Muscle of back (tissue), 13 donors: ENCODE results near the gene LRRTM4. TPM values are rescaled to one million over a fixed set of nuclear protein-coding genes. Genes with fewer than 3 reads are reported as not detected.

Source experiments
- DNase-seq, 3 donors: peaks; one replicate each; pipeline versions ENCODE4 v3.0.0 to v3.0.0-alpha.2; 2013
- long read RNA-seq, 9 donors: transcript quantifications; one replicate each; lab custom pipeline, GENCODE V29; 2026
- polyA plus RNA-seq, 10 donors: library from polyadenylated mRNA; unstranded; fragments of 120-200 nt; gene quantifications; one replicate each; pipeline ENCODE4 v1.2.1, GENCODE V29; 2013; ENCODE audit not compliant: insufficient read length in 10 of 10

The LRRTM4 gene
- polyA plus RNA-seq, result 1 to 10 TPM in 3 of 10 donors, under 1 TPM in 7; 0.20 to 1.8 (median 0.49) TPM
- long read RNA-seq, donor 1, result 0 reads
- long read RNA-seq, donor 2, result 0 reads
- long read RNA-seq, donor 3, result 0 reads
- long read RNA-seq, donor 4, result 0 reads
- long read RNA-seq, donor 5, result 0 reads
- long read RNA-seq, donor 6, result 0 reads
- long read RNA-seq, donor 7, result 0 reads
- long read RNA-seq, donor 8, result 0 reads
- long read RNA-seq, donor 9, result 0 reads

DNA sequence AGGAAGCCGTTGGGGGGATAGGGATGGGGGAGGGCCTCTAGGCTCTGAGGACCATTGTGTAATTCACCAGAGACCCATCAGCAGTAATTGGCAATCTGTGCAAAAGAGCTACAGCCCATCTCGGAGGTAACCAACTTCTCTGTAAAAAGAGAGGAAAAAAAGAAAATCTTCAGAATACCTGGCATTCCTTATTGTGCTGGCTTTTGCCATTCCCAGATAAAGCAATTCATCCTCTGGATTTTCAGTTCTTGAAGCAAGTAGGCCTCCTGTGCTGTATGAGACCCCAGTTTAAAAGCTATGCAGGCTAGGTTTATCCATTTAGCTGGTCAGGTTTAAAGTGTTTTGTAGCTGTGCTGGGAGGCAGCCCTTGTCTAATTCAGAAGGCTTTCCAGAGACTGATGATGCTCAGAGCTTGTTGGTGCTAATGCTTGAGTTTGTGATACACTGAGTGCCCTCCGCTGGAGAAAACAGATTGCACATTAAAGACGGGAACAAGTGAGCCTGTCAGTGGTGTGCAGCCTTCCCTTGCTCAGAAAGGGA lies at the start of gene LRRTM4:
LRRTM4 (minus strand) TSS at position 446 of the 540 bp plus-strand sequence.
- peak in 2 of 3 donors; percentile 5 to 67 for DNase-seq

DNA sequence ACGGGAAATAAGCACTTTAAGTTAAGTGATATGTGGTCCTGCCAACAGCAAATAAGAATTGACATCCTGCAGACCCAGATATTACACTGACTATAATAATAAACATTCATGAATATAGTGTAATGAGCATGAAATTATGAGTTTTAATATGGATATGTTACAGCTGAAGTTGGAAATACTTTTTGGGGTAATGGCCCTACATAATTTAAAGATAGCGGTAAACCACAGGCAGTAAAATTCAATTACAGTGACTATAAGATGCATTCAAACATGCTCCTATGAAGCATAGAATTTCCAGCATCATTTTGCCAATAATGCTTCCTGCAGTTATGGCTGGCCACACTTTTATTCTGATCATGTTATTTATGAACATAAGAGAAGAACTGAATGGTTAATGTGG lies 49.4 kb upstream of the LRRTM4 start:
- DNase-seq, result no peak

DNA sequence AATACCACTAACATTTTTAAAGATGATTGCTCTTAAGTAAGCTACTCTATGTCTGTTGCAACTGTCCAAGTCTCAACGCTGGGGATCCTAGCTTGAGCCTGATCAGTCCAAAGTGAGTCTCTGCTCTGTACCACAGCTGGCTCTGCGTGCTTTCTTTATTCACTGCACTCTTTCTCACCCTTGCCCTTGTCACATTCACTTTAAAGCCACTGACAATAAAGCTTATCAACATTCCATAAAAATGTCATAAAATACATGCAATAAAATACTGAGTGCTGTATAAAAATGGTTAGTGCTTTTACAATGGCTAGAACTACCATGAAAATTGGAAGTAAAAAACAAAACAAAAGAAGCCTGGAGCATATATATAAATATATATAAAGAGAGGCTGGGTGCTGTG lies 45.5 kb upstream of the LRRTM4 start:
- no peak for DNase-seq

DNA sequence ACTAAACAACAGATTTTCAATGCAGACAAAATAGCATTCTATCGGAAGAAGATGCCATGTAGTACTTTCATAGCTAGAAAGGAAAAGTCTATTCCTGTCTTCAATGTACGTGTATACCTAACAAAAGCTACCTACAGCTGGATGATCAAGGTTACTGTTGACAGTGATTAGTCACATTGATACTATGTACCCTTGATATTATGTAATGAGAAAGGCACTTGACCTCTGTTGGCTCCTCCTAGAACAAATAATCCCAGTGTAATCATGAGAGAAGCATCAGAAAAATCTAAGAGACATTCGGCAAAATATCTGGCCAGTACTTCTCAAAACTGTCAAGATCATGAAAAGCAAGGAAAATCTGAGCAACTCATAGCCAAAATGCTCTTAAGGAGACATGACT lies 44.4 kb upstream of the LRRTM4 start:
- DNase-seq, result no peak

DNA sequence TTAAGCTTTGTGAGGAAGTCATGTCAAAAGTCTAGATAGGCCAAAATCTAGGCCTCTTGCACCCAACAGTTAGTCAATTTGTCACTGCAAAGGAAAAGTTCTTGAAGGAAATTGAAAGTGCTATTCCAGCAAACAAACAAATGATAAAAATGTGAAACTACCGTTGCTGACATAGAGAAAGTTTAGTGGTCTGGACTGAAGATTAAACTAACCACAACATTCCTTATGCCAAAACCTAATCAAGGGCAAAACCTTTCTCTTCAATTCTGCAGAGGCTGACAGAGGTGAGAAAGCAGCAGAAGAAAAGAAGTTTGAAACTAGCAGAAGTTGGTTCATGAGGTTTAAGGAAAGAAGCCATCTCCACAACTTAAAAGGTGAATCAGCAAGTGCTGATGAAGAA lies 44.0 kb upstream of the LRRTM4 start:
- DNase-seq, result no peak

DNA sequence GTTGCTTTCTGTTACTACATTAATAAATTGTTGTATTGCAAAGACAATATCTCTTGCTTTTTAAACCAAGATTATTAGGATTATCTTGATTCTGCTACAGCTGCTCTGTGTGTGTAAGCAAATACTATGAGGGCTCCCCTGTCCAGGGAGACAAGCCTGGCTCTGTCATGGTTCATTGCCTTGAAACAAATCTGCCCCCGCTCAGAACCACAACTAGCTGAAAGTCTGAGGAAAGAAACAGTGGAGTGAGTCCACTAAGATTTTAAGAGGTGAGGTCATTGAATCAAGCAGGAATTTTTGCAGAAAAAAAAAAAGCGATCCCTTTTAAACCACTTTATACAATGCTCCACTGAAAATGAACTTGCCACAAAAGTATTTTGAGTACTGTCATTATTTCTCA lies 30.8 kb upstream of the LRRTM4 start:
- peak in 1 of 3 donors; percentile 9 for DNase-seq

DNA sequence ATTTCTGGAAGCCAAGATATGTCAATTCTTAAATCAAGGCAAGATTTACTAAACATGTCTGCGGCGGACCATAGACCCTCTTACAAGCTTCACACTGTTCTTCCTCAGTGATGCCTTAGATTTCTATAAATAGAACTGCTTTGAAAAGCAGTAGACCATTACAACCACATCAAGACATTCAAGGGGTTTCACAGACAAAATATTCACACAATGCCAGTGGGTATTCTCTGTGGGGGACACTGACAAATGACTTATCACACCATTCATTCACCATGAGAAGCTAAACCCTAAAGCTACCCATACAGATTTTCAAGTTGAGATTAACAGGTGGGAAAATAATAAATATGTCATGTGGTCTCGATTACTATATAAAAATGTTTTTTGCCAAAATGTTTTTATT lies 15.9 kb upstream of the LRRTM4 start:
- DNase-seq, result no peak

DNA sequence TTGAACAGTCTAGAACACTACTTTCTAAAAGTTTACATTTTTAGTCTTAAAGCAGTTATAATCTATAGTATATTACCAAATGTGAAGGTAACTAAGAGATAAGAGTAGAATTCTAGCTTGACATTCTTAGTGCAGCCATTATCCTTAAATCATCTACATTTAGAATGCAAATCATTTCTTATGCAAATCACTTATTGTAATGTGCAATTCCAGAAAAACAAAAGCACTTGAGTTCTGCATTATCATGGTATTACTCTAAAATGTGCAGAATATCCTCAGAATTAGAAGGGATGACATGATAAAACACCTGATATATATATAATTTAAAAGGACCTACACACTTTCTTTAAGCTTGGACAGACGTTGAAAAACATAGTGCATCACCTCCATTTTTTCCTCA lies 712 bp upstream of the LRRTM4 start:
- DNase-seq, result no peak

DNA sequence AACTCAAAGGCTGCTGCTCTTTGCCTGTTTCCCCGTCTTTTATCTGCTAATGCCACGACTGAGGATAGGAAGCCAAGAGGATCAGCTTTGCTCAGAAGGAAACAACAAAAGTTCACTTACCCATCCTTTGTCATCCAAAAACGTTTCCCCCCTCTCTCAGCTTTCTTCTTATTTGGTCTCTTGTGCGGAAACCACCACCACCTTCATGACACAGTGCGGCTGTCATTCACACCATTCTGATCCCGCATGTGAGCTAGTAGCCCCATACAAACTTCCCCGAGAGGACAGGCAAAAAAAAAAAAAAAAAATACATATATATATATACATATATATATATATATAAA lies 656 bp downstream of the LRRTM4 start:
- DNase-seq, result peak in 1 of 3 donors; percentile 37

DNA sequence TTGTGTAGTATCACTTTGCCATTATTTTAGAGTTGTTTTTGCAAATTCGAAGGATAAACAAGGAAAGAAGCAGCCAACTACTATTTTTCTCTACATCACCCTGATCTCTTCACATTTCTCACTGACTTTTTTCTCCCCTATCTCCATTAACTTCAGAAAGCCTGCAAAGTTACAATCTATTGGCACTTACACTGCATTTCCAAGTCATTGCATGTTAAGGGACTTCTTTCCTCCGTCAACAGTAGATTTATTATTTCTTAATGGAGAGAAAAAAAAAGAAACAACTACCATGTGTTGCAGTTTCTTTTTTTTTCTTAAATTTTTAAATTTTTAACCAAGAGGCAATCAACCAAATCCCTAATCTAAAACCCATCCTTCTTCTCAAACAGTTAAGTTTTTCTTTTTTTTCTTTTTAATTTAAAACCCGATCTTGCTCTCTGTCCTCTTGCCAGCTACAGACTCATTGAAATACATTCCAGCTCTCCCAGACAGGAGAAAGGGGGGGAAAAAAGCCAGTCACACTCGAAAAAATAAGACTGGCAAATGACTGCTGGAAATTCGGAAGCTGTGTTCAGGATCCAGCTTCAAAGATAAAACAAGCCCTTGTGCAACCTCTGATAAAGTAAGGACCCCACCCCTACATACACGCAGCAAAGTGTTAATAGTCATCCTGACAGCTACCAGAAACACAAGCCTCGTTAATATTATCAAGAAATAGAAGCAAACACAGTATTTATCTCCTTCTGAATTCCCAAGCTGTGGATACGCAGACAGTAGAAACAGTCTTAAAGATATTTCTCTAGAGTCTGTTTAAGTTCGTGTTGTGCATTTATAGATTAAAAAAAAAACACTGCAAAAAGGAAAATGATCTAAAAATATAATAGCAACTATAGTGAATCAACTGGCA lies 1.3 kb downstream of the LRRTM4 start:
- DNase-seq, result peak in 1 of 3 donors; percentile 41

DNA sequence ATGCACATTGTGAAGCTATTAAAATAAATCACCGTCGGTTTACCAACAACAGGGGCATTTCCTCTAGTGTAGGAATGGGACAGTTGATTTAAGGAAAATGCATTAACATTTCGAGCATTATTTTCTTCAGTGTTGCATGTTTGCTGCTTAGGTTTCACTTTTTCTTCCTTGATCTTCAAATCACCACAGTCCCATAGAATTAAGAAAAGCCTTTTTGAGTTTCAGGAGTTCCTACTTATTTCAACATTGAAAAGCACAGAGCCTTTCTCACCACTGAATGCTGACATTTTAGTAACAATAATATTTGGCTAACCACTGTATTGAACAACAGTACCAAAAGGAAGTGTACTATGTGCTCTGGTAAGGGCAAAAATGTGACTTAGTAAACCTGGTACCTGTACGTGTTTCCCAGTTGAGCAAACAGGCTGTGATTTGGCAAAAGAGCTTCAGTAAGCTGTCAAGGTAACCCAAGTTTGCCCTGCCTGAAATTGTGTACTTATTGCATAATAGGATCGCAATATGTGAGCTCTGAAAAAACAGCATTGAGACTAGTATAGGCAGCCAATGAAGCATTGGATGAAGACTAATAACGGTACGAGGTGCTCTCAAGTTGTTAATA lies 2.2 kb downstream of the LRRTM4 start:
- peak in 1 of 3 donors; percentile 23 for DNase-seq

DNA sequence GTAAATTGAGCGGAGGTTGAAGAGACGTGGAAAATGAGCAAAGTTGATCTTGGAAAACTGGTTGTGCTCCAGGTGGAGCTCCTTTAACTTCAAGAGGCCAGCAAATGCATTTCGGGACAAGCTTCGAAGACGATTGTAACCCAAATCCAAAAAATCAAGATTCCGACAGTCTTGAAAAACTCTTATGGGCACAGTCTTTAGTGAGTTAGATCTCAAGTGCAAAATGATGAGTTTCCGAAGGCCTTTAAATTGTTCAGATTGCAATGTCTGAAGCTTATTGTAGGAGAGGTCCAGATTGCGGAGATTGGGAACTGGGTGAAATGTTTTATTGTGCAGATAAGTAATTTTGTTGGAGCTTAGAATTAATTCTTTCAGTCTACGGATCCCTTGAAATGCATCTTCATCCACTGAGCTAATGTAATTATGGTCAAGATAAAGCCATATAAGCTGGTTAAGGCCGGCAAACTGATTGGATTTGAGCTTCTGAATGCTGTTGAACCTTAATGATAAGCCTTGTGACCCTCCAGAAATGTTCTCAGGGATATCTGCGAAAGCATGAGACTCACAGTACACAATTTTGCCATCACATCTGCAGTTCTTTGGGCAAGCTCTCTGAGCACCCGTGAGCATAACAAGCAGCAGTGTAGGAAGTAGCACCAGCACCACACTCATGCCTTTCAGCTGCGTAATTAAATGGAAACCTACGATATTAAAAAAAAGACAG lies 2.9 kb downstream of the LRRTM4 start:
- DNase-seq, result no peak

DNA sequence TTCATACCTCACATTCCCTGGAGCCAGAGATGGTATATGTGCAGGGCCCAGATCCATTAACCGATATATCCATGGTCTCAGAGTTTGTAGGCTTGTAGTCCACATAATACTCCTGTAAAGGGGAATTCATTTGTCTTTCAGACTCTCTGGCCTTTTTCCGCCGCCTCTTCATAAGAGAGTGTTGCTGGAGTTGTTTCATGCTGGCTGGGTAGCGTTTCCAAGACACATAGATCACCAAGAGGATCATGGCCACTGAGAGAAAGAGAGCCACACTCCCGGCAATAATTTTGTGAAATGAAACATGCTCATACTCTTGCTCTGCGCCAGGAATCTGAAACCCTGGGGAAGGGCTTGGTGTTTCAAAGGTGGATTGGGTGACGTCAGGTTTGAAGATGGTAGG lies 3.9 kb downstream of the LRRTM4 start:
- no peak for DNase-seq

DNA sequence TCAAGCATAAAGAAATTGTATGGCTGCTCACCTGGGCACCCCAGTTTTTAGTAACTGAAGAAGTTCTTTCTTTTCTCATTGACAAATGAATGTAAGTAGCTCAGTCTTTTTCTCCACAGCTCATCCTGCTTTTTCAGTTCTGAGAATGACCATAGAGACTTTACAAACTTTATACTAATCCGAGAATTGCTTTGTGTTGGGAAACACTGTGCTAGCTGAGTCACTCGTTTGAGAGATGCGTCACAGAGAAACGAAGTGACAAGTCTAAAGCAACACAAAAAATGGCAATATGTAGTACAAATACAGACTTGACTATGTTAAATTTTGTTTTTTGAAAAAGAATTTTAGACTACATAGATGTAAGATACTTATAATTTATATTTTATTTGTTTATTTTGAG lies 9.0 kb downstream of the LRRTM4 start:
- no peak for DNase-seq

DNA sequence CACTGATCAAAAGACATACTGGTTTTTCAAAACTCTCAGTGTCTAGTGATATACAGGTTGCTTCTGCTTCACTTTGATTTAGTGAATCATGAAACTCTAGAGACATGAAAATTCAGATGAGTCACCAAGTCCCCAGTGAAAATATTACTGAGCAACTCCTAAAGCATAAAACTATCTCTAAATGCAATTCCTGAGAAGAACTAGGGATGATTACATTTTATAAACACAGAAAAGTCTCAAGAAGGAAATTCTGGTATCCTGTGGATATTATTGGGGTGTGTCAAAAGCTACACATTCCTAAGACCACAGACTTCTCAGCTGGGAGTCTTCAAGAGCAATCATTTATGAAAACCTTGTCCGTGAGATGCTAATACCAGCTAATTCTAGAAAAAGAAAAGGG lies 9.7 kb downstream of the LRRTM4 start:
- DNase-seq, result no peak

DNA sequence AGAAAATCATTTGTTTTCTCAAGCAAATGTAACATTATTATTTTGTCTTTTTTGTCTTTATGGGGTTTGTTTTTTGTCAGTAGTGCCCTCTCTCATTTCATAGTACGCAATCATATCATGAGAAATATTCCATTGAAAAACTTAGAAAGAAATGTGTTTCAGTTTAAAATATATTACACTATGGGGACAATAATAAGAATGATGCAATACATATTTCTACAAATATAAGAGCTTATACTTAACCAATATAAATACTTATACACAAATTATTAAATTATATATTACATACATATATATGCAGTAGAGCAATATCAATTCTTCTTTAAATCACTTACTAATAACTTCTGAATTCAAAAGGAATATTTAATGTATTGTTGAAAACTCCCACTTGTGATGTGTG lies 13.7 kb downstream of the LRRTM4 start:
- no peak for DNase-seq

DNA sequence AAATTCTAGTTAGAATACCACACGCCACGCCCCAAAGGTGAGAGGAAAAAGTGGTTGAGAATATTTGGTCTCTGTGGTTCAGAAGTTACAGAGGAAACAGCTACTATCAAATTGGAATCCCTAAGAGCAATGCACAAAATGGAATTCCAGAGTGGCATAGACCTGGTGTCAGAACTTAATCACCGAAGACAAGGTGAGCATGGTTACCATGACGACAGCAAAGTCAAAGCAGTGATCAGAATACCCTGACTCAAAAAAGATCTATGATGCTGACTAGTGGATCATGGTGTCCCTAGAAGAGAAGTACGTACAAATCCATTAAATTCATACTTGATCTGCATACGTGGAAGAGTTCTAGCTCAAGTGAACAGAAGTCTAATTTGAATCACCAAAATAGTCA lies 14.5 kb downstream of the LRRTM4 start:
- DNase-seq, result no peak

DNA sequence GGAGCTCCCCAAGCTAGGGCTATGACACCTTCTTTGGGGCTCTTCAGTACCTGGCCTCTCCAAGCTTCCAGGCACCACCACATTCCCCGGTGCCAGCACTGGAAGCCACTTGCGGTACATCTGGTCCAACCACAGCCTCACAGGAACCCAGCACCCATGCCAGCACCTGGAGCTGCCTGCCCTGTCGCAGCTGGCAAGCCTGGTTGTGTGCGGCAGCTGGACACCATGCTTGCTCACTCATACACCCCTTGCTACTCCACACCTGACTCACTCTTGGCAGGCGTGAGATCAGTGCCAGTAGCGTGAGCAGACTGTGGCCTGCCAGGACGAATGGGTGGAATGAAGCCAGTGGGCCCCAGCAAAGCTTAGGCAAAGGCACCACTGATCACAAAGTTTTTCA lies 34.0 kb downstream of the LRRTM4 start:
- no peak for DNase-seq

DNA sequence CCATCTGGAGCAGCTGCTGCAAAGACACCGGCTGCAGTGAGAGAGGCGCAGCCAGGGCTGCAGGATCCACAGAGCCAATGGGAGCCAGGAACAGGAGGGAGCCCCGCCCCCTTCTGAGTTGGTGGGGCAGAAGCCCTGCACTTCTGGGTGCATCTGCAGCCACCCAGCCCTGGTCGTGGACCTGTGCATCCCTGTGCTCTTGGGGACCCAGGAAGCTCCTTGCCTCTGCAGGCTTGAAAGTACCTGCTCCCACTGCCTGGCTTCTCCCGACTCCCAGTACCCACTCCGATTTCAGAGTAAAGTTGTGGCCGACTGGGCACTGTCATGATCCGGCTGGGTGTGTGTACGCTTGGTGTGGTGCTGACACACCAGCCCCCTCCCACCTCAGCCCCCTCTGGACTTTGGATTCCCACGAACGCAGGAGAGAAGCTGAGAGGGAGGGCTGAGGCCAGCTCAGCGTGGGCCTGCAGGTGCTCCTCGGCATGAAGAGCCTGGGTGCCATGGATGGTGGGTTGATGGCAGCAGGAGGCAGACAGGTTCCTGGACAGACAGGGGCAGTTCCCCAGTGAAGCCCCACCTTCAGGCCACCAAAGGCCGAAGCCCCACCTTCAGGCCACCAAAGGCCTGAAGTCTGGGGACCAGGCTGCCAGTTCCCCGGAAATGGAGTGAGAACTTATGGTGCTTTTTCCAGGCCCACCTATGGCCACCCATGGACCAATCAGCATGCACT lies 34.9 kb downstream of the LRRTM4 start:
- DNase-seq, result no peak

DNA sequence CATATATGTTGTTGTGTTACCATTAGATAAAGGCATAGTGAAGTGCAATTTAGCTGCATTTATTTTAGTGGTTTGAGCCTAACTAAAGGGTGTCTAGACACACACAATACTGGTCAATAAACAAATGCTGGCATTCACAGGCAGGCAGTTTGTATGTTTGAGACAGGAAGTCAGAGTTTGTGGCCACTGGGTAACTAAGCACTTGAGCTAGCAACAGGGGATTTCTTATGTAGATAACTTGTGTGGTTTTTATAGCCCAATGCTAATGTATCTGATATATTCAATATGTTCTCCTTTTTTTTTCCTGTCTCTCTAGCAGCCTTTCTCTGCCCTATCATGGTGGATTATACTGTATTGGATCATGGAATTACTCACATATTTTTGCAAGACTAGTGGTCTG lies 38.1 kb downstream of the LRRTM4 start:
- DNase-seq, result no peak

DNA sequence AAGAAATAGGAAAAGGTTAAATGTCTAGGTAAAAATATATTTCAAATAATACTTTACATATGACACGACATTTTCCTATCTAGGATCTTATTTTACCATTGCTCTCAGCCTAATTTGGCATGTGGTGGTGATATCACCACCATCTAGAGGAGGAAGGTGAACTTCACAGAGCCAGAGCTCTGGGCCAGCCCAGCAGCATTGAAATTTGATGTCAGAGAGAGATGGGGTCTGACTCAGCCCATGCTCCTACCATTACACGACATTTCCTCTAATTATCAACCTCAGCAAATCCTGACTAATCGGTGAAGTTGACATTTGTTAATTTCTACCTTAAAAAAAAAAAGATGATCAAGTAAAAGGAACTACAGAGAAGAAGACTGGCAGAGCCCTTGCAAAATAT lies 42.3 kb downstream of the LRRTM4 start:
- DNase-seq, result no peak
